ENCODE results near the gene IL4R.

DNA sequence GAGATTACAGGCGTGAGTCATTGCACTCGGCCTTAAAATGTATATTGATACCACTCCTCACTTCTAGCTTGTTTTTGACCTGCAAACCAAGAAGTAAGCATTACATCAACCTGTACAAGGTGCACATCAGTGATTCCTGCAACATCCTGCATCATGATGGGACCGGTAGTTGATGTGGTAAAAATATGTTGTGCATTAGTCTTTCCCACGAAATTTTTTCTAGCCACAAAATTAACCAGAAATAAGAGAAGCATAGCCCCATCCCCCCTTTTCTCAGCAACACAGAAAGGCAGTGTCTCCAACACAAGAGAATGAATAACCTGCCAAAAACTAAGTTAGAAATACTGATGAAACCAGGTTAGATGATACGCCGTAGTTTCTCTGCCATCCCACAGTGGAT, 24.1 kb upstream of the IL4R start:
- no peak for TF ChIP-seq EZH2 (optimal IDR thresholded peaks at IDR 0.05; ENCODE audit: low read depth, low read length)
- TF ChIP-seq, protein P1, sequence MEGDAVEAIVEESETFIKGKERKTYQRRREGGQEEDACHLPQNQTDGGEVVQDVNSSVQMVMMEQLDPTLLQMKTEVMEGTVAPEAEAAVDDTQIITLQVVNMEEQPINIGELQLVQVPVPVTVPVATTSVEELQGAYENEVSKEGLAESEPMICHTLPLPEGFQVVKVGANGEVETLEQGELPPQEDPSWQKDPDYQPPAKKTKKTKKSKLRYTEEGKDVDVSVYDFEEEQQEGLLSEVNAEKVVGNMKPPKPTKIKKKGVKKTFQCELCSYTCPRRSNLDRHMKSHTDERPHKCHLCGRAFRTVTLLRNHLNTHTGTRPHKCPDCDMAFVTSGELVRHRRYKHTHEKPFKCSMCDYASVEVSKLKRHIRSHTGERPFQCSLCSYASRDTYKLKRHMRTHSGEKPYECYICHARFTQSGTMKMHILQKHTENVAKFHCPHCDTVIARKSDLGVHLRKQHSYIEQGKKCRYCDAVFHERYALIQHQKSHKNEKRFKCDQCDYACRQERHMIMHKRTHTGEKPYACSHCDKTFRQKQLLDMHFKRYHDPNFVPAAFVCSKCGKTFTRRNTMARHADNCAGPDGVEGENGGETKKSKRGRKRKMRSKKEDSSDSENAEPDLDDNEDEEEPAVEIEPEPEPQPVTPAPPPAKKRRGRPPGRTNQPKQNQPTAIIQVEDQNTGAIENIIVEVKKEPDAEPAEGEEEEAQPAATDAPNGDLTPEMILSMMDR (IDR thresholded peaks at IDR 0.05; ENCODE audit: low read length), result no peak
